Testis (tissue), 2 donors: ENCODE measurements around the gene AFAP1L2.

ENCODE experiments used
- POLR2A ChIP-seq: fragments of 450-650 bp; IDR thresholded peaks from one replicate; pipeline ENCODE4 v1.6.1; 2017; ENCODE audit warnings: antibody characterized with exemption, mild to moderate bottlenecking, moderate library complexity
- TF ChIP-seq, protein P1 (sequence below), 3 experiments: fragments of 450-650 bp in 2 of 3; fragments of 200-600 bp in 1 of 3; sonication (generic) in 1 of 3; IDR thresholded peaks; one replicate each; pipeline ENCODE4 v1.5.1; 2016 to 2019; ENCODE audit warnings: antibody characterized with exemption in 3 of 3, mild to moderate bottlenecking in 2 of 3, moderate library complexity in 1 of 3

- TF ChIP-seq, protein P1, sequence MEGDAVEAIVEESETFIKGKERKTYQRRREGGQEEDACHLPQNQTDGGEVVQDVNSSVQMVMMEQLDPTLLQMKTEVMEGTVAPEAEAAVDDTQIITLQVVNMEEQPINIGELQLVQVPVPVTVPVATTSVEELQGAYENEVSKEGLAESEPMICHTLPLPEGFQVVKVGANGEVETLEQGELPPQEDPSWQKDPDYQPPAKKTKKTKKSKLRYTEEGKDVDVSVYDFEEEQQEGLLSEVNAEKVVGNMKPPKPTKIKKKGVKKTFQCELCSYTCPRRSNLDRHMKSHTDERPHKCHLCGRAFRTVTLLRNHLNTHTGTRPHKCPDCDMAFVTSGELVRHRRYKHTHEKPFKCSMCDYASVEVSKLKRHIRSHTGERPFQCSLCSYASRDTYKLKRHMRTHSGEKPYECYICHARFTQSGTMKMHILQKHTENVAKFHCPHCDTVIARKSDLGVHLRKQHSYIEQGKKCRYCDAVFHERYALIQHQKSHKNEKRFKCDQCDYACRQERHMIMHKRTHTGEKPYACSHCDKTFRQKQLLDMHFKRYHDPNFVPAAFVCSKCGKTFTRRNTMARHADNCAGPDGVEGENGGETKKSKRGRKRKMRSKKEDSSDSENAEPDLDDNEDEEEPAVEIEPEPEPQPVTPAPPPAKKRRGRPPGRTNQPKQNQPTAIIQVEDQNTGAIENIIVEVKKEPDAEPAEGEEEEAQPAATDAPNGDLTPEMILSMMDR (IDR thresholded peaks at IDR 0.05) = no peak
- TF ChIP-seq POLR2A = no peak
Observed at GRCh38 chr10:114402233-114402632, 2.1 kb downstream of the AFAP1L2 start.
